ENCODE measurements around the gene RAB31. TPM values are rescaled to one million over a fixed set of nuclear protein-coding genes. Genes with fewer than 3 reads are reported as not detected.

Gene RAB31
- total and polyA plus RNA-seq, 2 of the 13 experiments (the other 11 are each of a cell fraction or from before 2014, with no cell fraction given) = 1.1 to 1.7 TPM

GRCh38 chr18:9808295-9809241, 100.5 kb downstream of the RAB31 start (continued):
- peak; percentile 40; the same call in 1 of the 2 replicates for TF ChIP-seq ZNF710 (CRISPR knock-in tag; IDR thresholded peaks at IDR 0.05; ENCODE audit: borderline replicate concordance)
- TF ChIP-seq ZFP82 (CRISPR knock-in tag; IDR thresholded peaks at IDR 0.05; ENCODE audit: borderline replicate concordance) = no peak
- no peak for TF ChIP-seq ZNF34 (CRISPR knock-in tag; IDR thresholded peaks at IDR 0.05; ENCODE audit: borderline replicate concordance)
- no peak for TF ChIP-seq REL (CRISPR knock-in tag; conservative IDR thresholded peaks at IDR 0.05)
- TF ChIP-seq KLF9 (CRISPR knock-in tag; IDR thresholded peaks at IDR 0.05; ENCODE audit: low read depth) = no peak
- no peak for TF ChIP-seq KDM5B (CRISPR knock-in tag; IDR thresholded peaks at IDR 0.05; ENCODE audit: borderline replicate concordance)
- 0 out of 2 replicates have a peak, but pooled peaks have one; percentile 26 for TF ChIP-seq ZNF350 (CRISPR knock-in tag; IDR thresholded peaks at IDR 0.05; ENCODE audit: borderline replicate concordance, low read depth)
- no peak for TF ChIP-seq KLF12 (CRISPR knock-in tag; IDR thresholded peaks at IDR 0.05; ENCODE audit: borderline replicate concordance)
- TF ChIP-seq SCMH1 (CRISPR knock-in tag; IDR thresholded peaks at IDR 0.05; ENCODE audit: borderline replicate concordance) = no peak
- TF ChIP-seq TEAD2 (CRISPR knock-in tag; IDR thresholded peaks at IDR 0.05) = no peak
- TF ChIP-seq, protein P1, sequence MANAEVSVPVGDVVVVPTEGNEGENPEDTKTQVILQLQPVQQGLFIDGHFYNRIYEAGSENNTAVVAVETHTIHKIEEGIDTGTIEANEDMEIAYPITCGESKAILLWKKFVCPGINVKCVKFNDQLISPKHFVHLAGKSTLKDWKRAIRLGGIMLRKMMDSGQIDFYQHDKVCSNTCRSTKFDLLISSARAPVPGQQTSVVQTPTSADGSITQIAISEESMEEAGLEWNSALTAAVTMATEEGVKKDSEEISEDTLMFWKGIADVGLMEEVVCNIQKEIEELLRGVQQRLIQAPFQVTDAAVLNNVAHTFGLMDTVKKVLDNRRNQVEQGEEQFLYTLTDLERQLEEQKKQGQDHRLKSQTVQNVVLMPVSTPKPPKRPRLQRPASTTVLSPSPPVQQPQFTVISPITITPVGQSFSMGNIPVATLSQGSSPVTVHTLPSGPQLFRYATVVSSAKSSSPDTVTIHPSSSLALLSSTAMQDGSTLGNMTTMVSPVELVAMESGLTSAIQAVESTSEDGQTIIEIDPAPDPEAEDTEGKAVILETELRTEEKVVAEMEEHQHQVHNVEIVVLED (CRISPR knock-in tag; IDR thresholded peaks at IDR 0.05; ENCODE audit: borderline replicate concordance) = no peak; the same call in 1 of the 2 replicates
- no peak for TF ChIP-seq ATF5 (CRISPR knock-in tag; IDR thresholded peaks at IDR 0.05; ENCODE audit: low read depth)
- no peak for TF ChIP-seq HHEX (CRISPR knock-in tag; IDR thresholded peaks at IDR 0.05)
- no peak for TF ChIP-seq CENPX (CRISPR knock-in tag; IDR thresholded peaks at IDR 0.05)
- TF ChIP-seq ZNF468 (CRISPR knock-in tag; IDR thresholded peaks at IDR 0.05) = no peak
- no peak for TF ChIP-seq ONECUT2 (CRISPR knock-in tag; IDR thresholded peaks at IDR 0.05)
- peak; percentile 59; the same call in 1 of the 2 replicates for TF ChIP-seq FOXO1 (CRISPR knock-in tag; IDR thresholded peaks at IDR 0.05)
- no peak for TF ChIP-seq EHMT2 (IDR thresholded peaks at IDR 0.05; ENCODE audit: borderline replicate concordance, low read depth, low read length)
- no peak for TF ChIP-seq ZNF337 (CRISPR knock-in tag; IDR thresholded peaks at IDR 0.05; ENCODE audit: borderline replicate concordance, low read depth)
- no peak for TF ChIP-seq ZNF552 (CRISPR knock-in tag; IDR thresholded peaks at IDR 0.05; ENCODE audit: borderline replicate concordance)
- peak; percentile 41; the same call in 1 of the 2 replicates for TF ChIP-seq ZKSCAN8 (CRISPR knock-in tag; IDR thresholded peaks at IDR 0.05; ENCODE audit: borderline replicate concordance)
- TF ChIP-seq ZSCAN29 (CRISPR knock-in tag; conservative IDR thresholded peaks at IDR 0.05) = no peak; the same call in 1 of the 2 replicates
- TF ChIP-seq SNAI1 (CRISPR knock-in tag; IDR thresholded peaks at IDR 0.05; ENCODE audit: borderline replicate concordance) = no peak; the same call in 1 of the 2 replicates
- TF ChIP-seq MTA1 (CRISPR knock-in tag; IDR thresholded peaks at IDR 0.05; ENCODE audit: borderline replicate concordance) = no peak
- peak; percentile 14; the same call in 1 of the 2 replicates for TF ChIP-seq ELF3 (CRISPR knock-in tag; IDR thresholded peaks at IDR 0.05)
- TF ChIP-seq SIX4 (CRISPR knock-in tag; IDR thresholded peaks at IDR 0.05) = no peak
